Karpas-422 (cell line): ENCODE measurements around the gene KCNS1. TPM values are rescaled to one million over a fixed set of nuclear protein-coding genes. Genes with fewer than 3 reads are reported as not detected.
"Not testable (repeated sequence)": the region's sequence is repeated elsewhere in the genome, so short reads cannot be mapped to it uniquely, and the experiment has no call there.

Experiments
- DNase-seq: peaks from one replicate; pipeline ENCODE4 v3.0.0-alpha.2; 2015
- H2AFZ ChIP-seq: fragments of 200-600 bp; sonication (generic); 2 replicates; pipeline ENCODE4 v1.6.1; 2014; ENCODE audit warnings: antibody characterized with exemption, low read length, mixed read lengths
- H3K27ac ChIP-seq: fragments of 200-600 bp; sonication (generic); 2 replicates; pipeline ENCODE4 v1.5.1; 2014; ENCODE audit warnings: mild to moderate bottlenecking, low read length, moderate library complexity
- H3K27me3 ChIP-seq: fragments of 200-600 bp; sonication (generic); 2 replicates; pipeline ENCODE4 v1.6.1; 2014; ENCODE audit warnings: low read length, mixed read lengths
- H3K36me3 ChIP-seq: fragments of 200-600 bp; sonication (generic); 2 replicates; pipeline ENCODE4 v1.6.1; 2014; ENCODE audit warnings: low read length, mixed read lengths; ENCODE audit not compliant: insufficient read depth
- H3K4me1 ChIP-seq: fragments of 200-600 bp; sonication (generic); 2 replicates; pipeline ENCODE4 v1.6.1; 2014; ENCODE audit warnings: mild to moderate bottlenecking, low read length, mixed read lengths
- H3K4me2 ChIP-seq: fragments of 200-600 bp; sonication (generic); 2 replicates; pipeline ENCODE4 v1.6.1; 2014; ENCODE audit warnings: low read length, low read depth, mild to moderate bottlenecking; ENCODE audit not compliant: poor library complexity, severe bottlenecking
- H3K4me3 ChIP-seq: fragments of 200-600 bp; sonication (generic); 2 replicates; pipeline ENCODE4 v1.5.1; 2014; ENCODE audit warnings: mild to moderate bottlenecking, antibody characterized with exemption, low read length, mixed read lengths
- H3K79me2 ChIP-seq: fragments of 200-600 bp; sonication (generic); 2 replicates; pipeline ENCODE4 v1.6.1; 2014; ENCODE audit warnings: mild to moderate bottlenecking, low read length, mixed read lengths
- H3K9ac ChIP-seq: fragments of 200-600 bp; sonication (generic); 2 replicates; pipeline ENCODE4 v1.6.0; 2014; ENCODE audit warnings: low read length
- H3K9me2 ChIP-seq: fragments of 200-600 bp; sonication (generic), shearing (Covaris generic); replicated peaks from 2 replicates; pipeline ENCODE4 v1.6.0; 2014; ENCODE audit warnings: mild to moderate bottlenecking, low read length, moderate library complexity; ENCODE audit not compliant: insufficient read depth
- H3K9me3 ChIP-seq: fragments of 300-700, 200-600 bp; sonication (generic); 2 replicates; pipeline ENCODE4 v1.6.1; 2014; ENCODE audit warnings: low read length, mixed read lengths
- H4K20me1 ChIP-seq: fragments of 200-600 bp; sonication (generic); 2 replicates; pipeline ENCODE4 v1.6.1; 2014; ENCODE audit warnings: mild to moderate bottlenecking, antibody characterized with exemption, low read length, low read depth; ENCODE audit not compliant: insufficient read depth
- total RNA-seq: library from RNA; depleted of rRNA; stranded (reverse); fragments of >200 nt; shearing (Covaris generic); gene quantifications from 2 replicates; pipeline ENCODE4 v1.2.3, GENCODE V29; 2014; ENCODE audit warnings: low replicate concordance

The KCNS1 gene
- total RNA-seq, 1 experiment from 2014 or later, result not detected

GRCh38 chr20:45067087-45067486 is 33.8 kb downstream of the KCNS1 start:
- H3K9me3 ChIP-seq, result no peaks in the 10 kb centered on the region
- no peak overlapping the region for H2AFZ ChIP-seq
- H3K4me1 ChIP-seq, result peaks cover 7% of the 10 kb centered on the region
- H3K27ac ChIP-seq, result no peak overlapping the region
- no peaks in the 10 kb centered on the region for H4K20me1 ChIP-seq
- no peak overlapping the region for H3K9ac ChIP-seq
- H3K9me2 ChIP-seq, result no peaks in the 10 kb centered on the region
- DNase-seq, result no peak
- H3K36me3 ChIP-seq, result peaks cover 33% of the 10 kb centered on the region
- no peak overlapping the region for H3K4me3 ChIP-seq
- H3K79me2 ChIP-seq, result peaks cover 82% of the 10 kb centered on the region
- H3K4me2 ChIP-seq, result no peak overlapping the region
- H3K27me3 ChIP-seq, result no peaks in the 10 kb centered on the region

GRCh38 chr20:45066372-45066771 is 34.6 kb downstream of the KCNS1 start:
- H3K4me1 ChIP-seq, result peaks cover 7% of the 10 kb centered on the region
- peaks cover 84% of the 10 kb centered on the region for H3K79me2 ChIP-seq
- no peak overlapping the region for H3K4me2 ChIP-seq
- H3K27me3 ChIP-seq, result no peaks in the 10 kb centered on the region
- no peaks in the 10 kb centered on the region for H3K9me3 ChIP-seq
- H3K27ac ChIP-seq, result no peak overlapping the region
- H2AFZ ChIP-seq, result no peak overlapping the region
- H4K20me1 ChIP-seq, result no peaks in the 10 kb centered on the region
- DNase-seq, result no peak
- H3K4me3 ChIP-seq, result no peak overlapping the region
- H3K9me2 ChIP-seq, result no peaks in the 10 kb centered on the region
- no peak overlapping the region for H3K9ac ChIP-seq
- peaks cover 39% of the 10 kb centered on the region for H3K36me3 ChIP-seq

GRCh38 chr20:45064812-45065211 is 36.1 kb downstream of the KCNS1 start:
- Histone ChIP-seq H3K4me3 (no peak overlapping the region), H3K79me2 (peaks cover 87% of the 10 kb centered on the region), H3K36me3 (peaks cover 50% of the 10 kb centered on the region), H3K4me2 (no peak overlapping the region), H3K9me2 (no peaks in the 10 kb centered on the region), H3K9me3 (no peaks in the 10 kb centered on the region), H4K20me1 (no peaks in the 10 kb centered on the region), H3K27me3 (no peaks in the 10 kb centered on the region), H3K9ac (no peak overlapping the region), H3K4me1 (peaks cover 7% of the 10 kb centered on the region), H3K27ac (peak overlapping the region; percentile 42), H2AFZ (no peak overlapping the region)
- DNase-seq, result no peak

GRCh38 chr20:45063107-45063506 is 37.8 kb downstream of the KCNS1 start:
- not testable (repeated sequence) for H2AFZ ChIP-seq, H3K4me1 ChIP-seq, H3K4me3 ChIP-seq, H3K9me2 ChIP-seq, H3K9ac ChIP-seq, H3K4me2 ChIP-seq, H4K20me1 ChIP-seq, H3K27me3 ChIP-seq, H3K9me3 ChIP-seq
- H3K36me3 ChIP-seq, result peaks cover 47% of the 10 kb centered on the region
- peak overlapping the region; percentile 64 for H3K27ac ChIP-seq
- peaks cover 85% of the 10 kb centered on the region for H3K79me2 ChIP-seq
- peak; percentile 67 for DNase-seq

GRCh38 chr20:45061244-45061643 is 39.7 kb downstream of the KCNS1 start:
- Histone ChIP-seq H3K79me2 (peaks cover 78% of the 10 kb centered on the region), H3K27me3 (no peaks in the 10 kb centered on the region), H3K9me3 (no peaks in the 10 kb centered on the region), H3K9me2 (no peaks in the 10 kb centered on the region), H3K4me2 (no peak overlapping the region), H3K4me3 (no peak overlapping the region), H3K9ac (no peak overlapping the region), H2AFZ (no peak overlapping the region), H3K36me3 (peaks cover 39% of the 10 kb centered on the region), H4K20me1 (no peaks in the 10 kb centered on the region), H3K4me1 (peaks cover 21% of the 10 kb centered on the region), H3K27ac (no peak overlapping the region)
- no peak for DNase-seq

- Histone ChIP-seq H2AFZ (no peak overlapping the region), H3K4me1 (peaks cover 21% of the 10 kb centered on the region), H3K4me3 (no peak overlapping the region), H4K20me1 (no peaks in the 10 kb centered on the region), H3K9ac (no peak overlapping the region), H3K9me3 (no peaks in the 10 kb centered on the region), H3K4me2 (no peak overlapping the region), H3K27ac (no peak overlapping the region), H3K79me2 (peaks cover 78% of the 10 kb centered on the region), H3K9me2 (no peaks in the 10 kb centered on the region), H3K36me3 (peaks cover 40% of the 10 kb centered on the region), H3K27me3 (no peaks in the 10 kb centered on the region)
- DNase-seq, result no peak
Measured at GRCh38 chr20:45060294-45060693, 40.6 kb downstream of the KCNS1 start.

GRCh38 chr20:45059022-45059728 is 41.8 kb downstream of the KCNS1 start:
- Histone ChIP-seq H2AFZ (no peak overlapping the region), H3K36me3 (peaks cover 42% of the 10 kb centered on the region), H4K20me1 (no peaks in the 10 kb centered on the region), H3K27ac (0 out of 2 replicates have a peak overlapping the region, but pooled peaks have one; percentile 23), H3K79me2 (peaks cover 76% of the 10 kb centered on the region), H3K4me1 (peaks cover 21% of the 10 kb centered on the region), H3K9ac (no peak overlapping the region), H3K27me3 (no peaks in the 10 kb centered on the region), H3K4me3 (no peak overlapping the region), H3K9me3 (no peaks in the 10 kb centered on the region), H3K9me2 (no peaks in the 10 kb centered on the region), H3K4me2 (no peak overlapping the region)
- DNase-seq, result no peak

GRCh38 chr20:45058168-45058850 is 42.6 kb downstream of the KCNS1 start:
- H3K27me3 ChIP-seq, result no peaks in the 10 kb centered on the region
- DNase-seq, result no peak
- H4K20me1 ChIP-seq, result no peaks in the 10 kb centered on the region
- peaks cover 18% of the 10 kb centered on the region for H3K4me1 ChIP-seq
- peak overlapping the region; percentile 23; the same call in 1 of the 2 replicates for H3K27ac ChIP-seq
- no peak overlapping the region for H3K9ac ChIP-seq
- no peak overlapping the region for H2AFZ ChIP-seq
- H3K79me2 ChIP-seq, result peaks cover 78% of the 10 kb centered on the region
- H3K36me3 ChIP-seq, result peaks cover 48% of the 10 kb centered on the region
- no peaks in the 10 kb centered on the region for H3K9me2 ChIP-seq
- H3K4me2 ChIP-seq, result no peak overlapping the region
- no peaks in the 10 kb centered on the region for H3K9me3 ChIP-seq
- no peak overlapping the region for H3K4me3 ChIP-seq
